HL-60 (cell line): ENCODE measurements around the gene USF3.

Source experiments
- DNase-seq, 2 experiments: peaks; one replicate each; pipeline ENCODE4 v3.0.0-alpha.2; 2010 to 2020; ENCODE audit warnings: low read depth in 1 of 2, low spot score in 1 of 2
- H3K27ac ChIP-seq: fragments of 250-450 bp; sonication (Bioruptor Pico); replicated peaks from 2 replicates; pipeline ENCODE4 v1.5.1; 2020; ENCODE audit warnings: mild to moderate bottlenecking, moderate library complexity
- H3K27me3 ChIP-seq: fragments of 250-450 bp; sonication (Bioruptor Pico); 2 replicates; pipeline ENCODE4 v1.5.1; 2021; ENCODE audit warnings: mild to moderate bottlenecking, moderate library complexity; ENCODE audit not compliant: insufficient read depth, poor library complexity, severe bottlenecking
- H3K4me3 ChIP-seq: replicated peaks from 2 replicates; pipeline ENCODE4 v1.5.1; 2011; ENCODE audit warnings: mild to moderate bottlenecking, control low read depth, low read length; ENCODE audit not compliant: insufficient read depth
- CTCF ChIP-seq: IDR thresholded peaks from one replicate; pipeline ENCODE4 v1.5.1; 2011; ENCODE audit warnings: low read length, control low read depth, inconsistent platforms; ENCODE audit not compliant: insufficient read depth
- GABPA ChIP-seq: IDR thresholded peaks from 2 replicates; pipeline ENCODE4 v1.6.1; 2012; ENCODE audit warnings: low read depth
- POLR2AphosphoS5 ChIP-seq: IDR thresholded peaks from 2 replicates; pipeline ENCODE4 v1.6.1; 2012; ENCODE audit warnings: low read depth
- REST ChIP-seq: IDR thresholded peaks from 2 replicates; pipeline ENCODE4 v1.6.1; 2012; ENCODE audit warnings: low read depth; ENCODE audit not compliant: insufficient replicate concordance
- SPI1 ChIP-seq: IDR thresholded peaks from 2 replicates; pipeline ENCODE4 v1.6.1; 2012; ENCODE audit warnings: low read depth, mild to moderate bottlenecking, borderline replicate concordance

Gene USF3

DNA sequence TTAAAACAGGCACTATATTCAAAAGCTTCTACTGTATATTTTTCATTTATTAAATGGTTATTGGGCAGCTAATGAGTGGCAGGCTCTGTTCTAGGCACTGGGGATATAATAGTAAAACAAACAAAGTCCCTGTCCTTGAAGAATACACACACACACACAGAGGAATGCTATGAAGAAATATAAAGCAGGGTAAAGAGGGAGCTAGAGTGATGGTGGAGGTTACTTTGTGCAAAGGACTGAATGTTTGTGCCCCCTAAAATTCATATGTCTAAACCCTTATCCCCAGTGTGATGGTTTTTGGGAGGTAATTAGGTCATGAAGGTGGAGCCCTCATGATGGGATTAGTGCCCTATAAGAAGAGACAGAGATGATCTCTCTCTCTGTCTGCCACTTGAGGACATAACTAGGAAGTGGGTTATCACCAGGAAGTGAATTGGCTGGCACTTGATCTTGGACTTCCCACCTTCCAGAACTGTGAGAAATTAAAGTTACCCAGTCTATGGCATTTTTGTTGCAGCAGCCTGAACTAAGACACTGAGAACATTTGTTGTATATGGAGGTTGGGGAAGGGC is 31.8 kb downstream of the USF3 start:
- DNase-seq: no peak
- no peaks in the 10 kb centered on the region for H3K27me3 ChIP-seq
- TF ChIP-seq GABPA (no peak), POLR2AphosphoS5 (no peak), SPI1 (no peak), REST (no peak), CTCF (no peak)
- H3K27ac ChIP-seq: no peak overlapping the region
- no peak overlapping the region for H3K4me3 ChIP-seq

DNA sequence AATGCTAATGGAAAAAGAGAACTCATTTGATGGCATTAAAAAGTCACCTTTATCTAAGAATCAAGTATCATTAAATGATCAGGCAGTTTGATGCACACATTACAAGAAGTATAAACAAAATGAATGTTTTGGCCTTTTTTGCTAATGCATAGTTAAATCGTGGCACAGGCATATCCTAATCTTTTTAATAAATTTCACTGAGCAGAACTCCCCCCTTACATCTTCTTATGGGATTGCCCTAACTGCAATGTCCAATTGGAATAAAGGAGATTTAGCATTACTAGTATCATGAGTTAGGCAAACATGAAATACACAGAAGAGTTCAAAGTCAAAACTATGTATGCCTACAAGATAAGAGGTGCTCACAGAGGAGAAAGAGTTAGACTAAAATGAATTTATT is 32.7 kb downstream of the USF3 start:
- H3K27me3 ChIP-seq: no peaks in the 10 kb centered on the region
- no peak for TF ChIP-seq CTCF
- TF ChIP-seq POLR2AphosphoS5: no peak
- TF ChIP-seq REST: no peak
- no peak for TF ChIP-seq SPI1
- no peak for TF ChIP-seq GABPA
- DNase-seq: no peak
- no peak overlapping the region for H3K4me3 ChIP-seq
- no peak overlapping the region for H3K27ac ChIP-seq

DNA sequence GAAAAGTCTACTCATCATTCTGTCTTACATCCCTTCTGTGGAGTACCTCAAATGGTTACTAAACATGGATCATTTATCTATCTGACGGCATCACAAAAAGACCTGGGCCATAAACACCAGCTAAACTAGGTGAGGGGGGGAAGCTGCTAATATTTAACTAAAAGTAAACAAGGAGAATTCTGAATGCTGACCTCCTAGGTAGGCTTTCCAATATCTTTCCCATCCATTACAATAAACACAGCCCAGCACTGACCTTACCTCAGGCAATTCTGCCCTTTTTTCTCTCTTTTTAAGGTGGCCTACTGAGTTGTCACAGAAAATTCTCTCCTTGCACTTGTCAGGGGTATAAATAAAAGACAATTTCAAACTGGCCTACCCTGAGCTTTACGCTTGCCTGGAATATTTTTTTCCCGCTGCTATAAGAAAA is 33.1 kb downstream of the USF3 start:
- no peak for DNase-seq
- TF ChIP-seq GABPA (no peak), CTCF (no peak), SPI1 (no peak), REST (no peak), POLR2AphosphoS5 (no peak)
- H3K4me3 ChIP-seq: no peak overlapping the region

More for the DNA sequence above, 33.1 kb downstream of the USF3 start:
- H3K27ac ChIP-seq: no peak overlapping the region
- no peaks in the 10 kb centered on the region for H3K27me3 ChIP-seq
